22Rv1 (cell line): ENCODE data around the gene PTHLH.

Experiments used
- H3K27ac ChIP-seq: fragments of 450-650 bp; 2 replicates; pipeline ENCODE4 v1.5.1; 2017
- CTCF ChIP-seq: fragments of 450-650 bp; IDR thresholded peaks from 2 replicates; pipeline ENCODE4 v1.5.1; 2017; ENCODE audit warnings: mild to moderate bottlenecking
- ZFX ChIP-seq: fragments of 450-650 bp; IDR thresholded peaks from 2 replicates; pipeline ENCODE4 v1.6.1; 2017; ENCODE audit warnings: antibody characterized with exemption, borderline replicate concordance

The PTHLH gene

GRCh38 chr12:27988594-27989233, 16.2 kb upstream of the PTHLH start:
- no peak overlapping the region for H3K27ac ChIP-seq
- TF ChIP-seq ZFX (no peak), CTCF (no peak)

- TF ChIP-seq CTCF (no peak), ZFX (no peak)
- no peak overlapping the region for H3K27ac ChIP-seq
These were observed 14.8 kb upstream of the PTHLH start for GRCh38 chr12:27987331-27987730.

GRCh38 chr12:27984275-27984674, 11.7 kb upstream of the PTHLH start:
- no peak for TF ChIP-seq CTCF
- no peak for TF ChIP-seq ZFX
- no peak overlapping the region for H3K27ac ChIP-seq

GRCh38 chr12:27982951-27983350, 10.4 kb upstream of the PTHLH start:
- TF ChIP-seq CTCF = no peak
- TF ChIP-seq ZFX = no peak
- H3K27ac ChIP-seq = no peak overlapping the region

- no peak overlapping the region for H3K27ac ChIP-seq
- no peak for TF ChIP-seq CTCF
- TF ChIP-seq ZFX = no peak
These were observed 9.9 kb upstream of the PTHLH start for GRCh38 chr12:27982385-27982784.

- no peak overlapping the region for H3K27ac ChIP-seq
- TF ChIP-seq ZFX (no peak), CTCF (no peak)
These were observed 9.3 kb upstream of the PTHLH start for GRCh38 chr12:27981874-27982273.

GRCh38 chr12:27979145-27979544, 6.6 kb upstream of the PTHLH start:
- TF ChIP-seq CTCF (no peak), ZFX (no peak)
- H3K27ac ChIP-seq = no peak overlapping the region
